GM21737 (cell line): ENCODE measurements around the gene LEMD2.

Source experiments
- ATAC-seq: cut with Tn5 transposase; IDR thresholded peaks from one replicate; pipeline ENCODE4 v1.9.1; 2021; ENCODE audit warnings: mild to moderate bottlenecking, moderate library complexity; ENCODE audit not compliant: unreplicated experiment

The LEMD2 gene

DNA sequence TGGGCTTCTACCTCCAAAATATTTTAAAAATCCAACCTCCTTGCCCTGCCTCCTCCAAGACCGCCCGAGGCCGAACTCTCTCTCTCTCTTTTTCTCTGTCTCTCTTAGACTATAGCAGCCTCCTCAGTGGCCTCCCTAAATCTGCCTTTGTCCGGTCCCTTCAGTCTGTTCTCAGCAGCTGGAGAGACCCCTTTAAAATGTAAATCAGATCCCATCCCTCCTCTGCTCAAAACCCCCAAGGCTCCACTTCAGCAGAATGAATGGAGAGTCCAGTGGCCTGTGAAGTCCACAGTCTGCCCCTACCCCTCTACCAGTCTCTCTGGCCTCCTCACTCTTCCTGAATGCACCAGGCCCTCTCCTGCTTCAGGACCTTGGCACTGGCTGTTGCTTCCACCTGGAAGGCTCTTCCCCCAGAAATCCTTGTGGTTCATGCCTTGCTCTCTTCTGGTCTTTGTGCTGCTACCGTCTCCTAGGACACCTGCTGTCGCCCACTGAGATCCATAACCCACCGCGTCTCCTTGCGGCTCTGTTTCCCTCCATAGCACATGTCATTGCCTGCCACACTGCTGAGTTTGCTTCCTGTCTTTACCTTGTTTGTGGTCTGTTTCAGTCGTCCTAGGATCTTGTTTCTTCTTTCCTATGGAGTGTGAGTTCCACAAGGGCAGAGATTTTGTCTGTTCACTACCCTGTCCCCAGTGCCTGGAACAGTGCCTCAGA lies 8.9 kb upstream of the LEMD2 start:
- no peak for ATAC-seq

DNA sequence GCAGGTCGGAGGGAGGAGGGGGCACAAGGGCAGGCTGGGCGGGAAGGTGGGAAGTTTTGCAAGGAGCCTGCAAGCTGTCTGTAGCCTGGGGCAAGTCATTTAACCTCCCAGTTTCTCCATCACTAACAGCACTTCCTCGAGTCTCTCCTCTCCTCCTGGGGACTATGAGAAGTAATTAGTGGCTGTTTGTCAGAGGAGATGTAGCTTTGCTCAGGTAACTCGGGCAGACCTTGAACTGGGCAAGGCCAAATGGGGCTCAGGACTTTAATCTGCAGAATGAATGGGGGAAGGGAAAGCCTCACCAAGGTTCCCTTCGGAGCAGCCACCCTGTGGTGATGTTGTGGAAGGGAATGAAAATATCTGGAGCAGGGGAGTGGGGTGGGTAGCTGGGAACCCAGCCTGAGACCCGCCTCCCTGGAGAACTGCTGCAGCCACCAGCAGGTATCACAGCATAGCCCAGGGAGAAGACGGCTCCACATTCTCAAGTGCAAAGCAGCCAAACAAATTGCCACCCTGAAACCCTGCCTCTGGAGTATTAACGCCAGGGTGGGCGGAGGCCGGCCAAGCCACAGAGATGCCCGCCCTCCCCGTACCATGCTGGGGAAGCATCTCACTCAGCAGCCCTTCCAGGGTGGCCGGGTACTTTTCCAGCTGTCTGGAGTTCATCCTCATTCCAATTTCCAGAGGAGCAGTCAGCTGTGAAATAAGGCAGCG lies 6.1 kb upstream of the LEMD2 start:
- ATAC-seq: no peak

DNA sequence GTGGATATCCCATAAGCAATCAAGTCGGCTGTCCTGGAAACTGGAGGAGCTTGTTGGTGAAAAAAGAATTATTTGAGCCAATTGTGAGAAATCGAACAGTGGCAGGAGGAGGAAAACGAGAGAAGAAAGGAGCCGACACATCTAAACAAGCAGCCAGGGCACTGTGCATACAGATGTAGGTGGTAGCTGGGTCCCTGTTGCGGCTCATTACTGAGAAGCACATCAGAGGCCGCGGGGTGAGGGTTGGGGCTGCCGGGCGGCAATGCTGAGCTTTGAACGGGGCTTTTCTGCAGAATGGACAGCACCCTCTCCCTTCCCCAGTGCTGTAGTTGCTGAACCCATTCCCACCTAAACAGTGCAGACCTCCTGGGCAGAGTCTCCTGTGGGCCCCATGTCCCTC lies 4.1 kb upstream of the LEMD2 start:
- ATAC-seq: no peak

- ATAC-seq: no peak
These were observed 2.7 kb upstream of the LEMD2 start for GRCh38 chr6:33791620-33792019.

GRCh38 chr6:33790910-33791309 lies 2.0 kb upstream of the LEMD2 start:
- no peak for ATAC-seq

GRCh38 chr6:33790379-33790778 lies 1.4 kb upstream of the LEMD2 start:
- no peak for ATAC-seq

GRCh38 chr6:33789550-33789895 lies 593 bp upstream of the LEMD2 start:
- ATAC-seq: no peak

GRCh38 chr6:33787954-33788693 lies 806 bp downstream of the LEMD2 start:
- peak; percentile 42 for ATAC-seq

- ATAC-seq: no peak
These were observed 1.5 kb downstream of the LEMD2 start for GRCh38 chr6:33787346-33787953.

GRCh38 chr6:33786736-33787135 lies 2.2 kb downstream of the LEMD2 start:
- no peak for ATAC-seq

DNA sequence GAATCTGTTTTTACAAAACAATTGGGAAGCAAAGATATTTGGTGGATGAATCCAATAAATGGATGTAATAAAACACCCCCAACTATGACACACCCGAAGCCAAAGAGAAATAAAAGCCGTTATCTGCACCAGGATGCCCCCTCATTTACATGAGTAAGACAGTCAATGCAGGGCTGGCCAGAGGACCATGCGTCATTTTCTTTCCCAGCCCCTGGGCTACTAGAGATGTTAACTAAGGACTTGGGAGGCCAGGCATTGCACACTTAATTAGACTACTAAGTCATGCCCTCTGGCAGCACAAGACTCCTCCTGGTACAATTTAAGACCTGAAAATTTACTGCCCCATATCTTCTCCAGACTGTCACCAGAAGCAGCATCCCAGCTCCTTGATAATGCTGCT lies 3.2 kb downstream of the LEMD2 start:
- ATAC-seq: no peak

- ATAC-seq: no peak
These were observed 4.1 kb downstream of the LEMD2 start for GRCh38 chr6:33784787-33785186.

DNA sequence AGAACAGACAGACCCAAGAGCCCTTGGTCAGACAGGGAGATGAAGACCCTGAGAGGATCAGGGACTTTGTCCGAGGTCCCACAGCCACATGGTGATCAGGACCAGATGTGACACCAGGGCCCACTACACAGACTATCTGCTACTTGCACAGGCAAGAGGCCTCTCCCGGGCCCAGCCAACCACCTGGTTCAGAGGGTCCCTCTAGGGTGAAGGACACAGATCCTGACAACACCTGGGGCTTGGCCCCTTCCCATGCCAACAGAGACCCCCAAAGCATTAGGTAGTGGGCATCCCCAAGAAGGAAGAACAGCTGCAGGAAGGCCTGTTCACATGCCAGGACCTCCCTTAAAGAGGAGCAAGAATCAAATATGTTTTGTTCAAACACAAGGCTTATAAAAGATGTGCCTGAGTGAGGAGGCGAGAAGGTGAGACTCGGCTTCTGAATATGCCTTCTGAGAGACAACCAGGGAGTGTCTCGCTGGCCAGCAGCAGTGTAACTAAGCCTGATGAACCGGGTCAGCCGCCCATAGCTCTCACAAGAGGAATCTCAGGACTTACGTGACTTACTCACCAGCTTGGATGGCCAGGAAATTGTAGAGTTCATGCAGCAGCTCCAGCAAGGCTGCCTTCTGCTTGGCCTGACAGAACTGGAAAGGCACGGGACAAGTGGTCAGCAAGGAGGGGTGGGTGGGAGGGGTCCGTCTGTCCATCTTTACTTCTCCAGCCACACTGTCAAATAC lies 5.0 kb downstream of the LEMD2 start:
- ATAC-seq: no peak

DNA sequence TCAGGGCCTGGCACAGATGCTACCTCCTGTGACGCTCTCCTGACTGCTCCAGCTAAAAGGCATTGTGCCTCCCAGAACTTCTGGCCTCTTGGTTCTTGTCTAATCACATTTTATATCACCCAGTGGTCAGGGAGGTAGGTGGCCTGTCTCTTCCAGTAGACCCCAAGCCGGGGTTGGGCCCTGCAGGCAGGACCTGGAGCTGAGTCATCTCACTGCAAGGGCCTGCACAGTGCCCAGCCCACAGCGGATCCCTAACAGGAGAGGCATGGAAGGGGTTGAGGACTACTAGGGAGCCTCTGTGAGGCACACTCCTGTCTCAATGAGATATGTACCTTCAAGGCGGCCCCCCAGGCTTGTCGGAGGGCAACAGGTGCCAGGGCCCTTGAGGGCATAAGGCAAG lies 6.4 kb downstream of the LEMD2 start:
- no peak for ATAC-seq

GRCh38 chr6:33781131-33781975 lies 7.6 kb downstream of the LEMD2 start:
- no peak for ATAC-seq

- no peak for ATAC-seq
These were observed 9.0 kb downstream of the LEMD2 start for GRCh38 chr6:33779895-33780294.

GRCh38 chr6:33779290-33779689 lies 9.6 kb downstream of the LEMD2 start:
- ATAC-seq: no peak

DNA sequence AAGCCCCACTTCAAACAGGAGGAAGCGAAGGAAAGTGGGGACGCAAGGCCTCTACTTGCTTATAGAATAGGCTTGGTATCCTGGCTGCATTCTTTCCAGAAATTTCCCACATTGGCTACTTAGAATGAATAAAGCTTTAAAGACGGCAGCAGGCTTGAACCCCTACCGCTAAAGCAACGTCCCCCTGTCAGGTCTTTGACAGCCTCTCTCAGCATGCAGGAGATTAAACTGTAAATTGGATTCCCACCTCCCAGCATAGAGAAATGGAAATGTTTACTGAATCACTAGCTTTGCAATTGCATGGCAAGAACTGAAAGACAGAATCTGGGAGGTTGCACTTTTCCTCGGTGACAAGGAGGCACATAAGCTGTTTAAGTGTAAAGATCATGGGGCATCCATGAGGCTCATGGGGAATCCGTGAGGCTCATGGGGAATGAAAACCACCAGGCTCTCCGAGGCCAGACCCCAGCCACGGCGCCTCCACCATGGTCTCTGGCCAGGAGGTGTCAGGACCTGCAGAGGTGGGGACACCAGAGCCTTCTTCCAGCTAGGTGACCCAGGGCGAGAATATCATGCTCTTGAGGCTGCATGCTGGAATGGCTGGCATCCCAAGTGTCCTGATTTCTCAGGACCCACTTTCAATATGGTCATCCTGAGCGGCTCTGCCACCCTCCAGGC lies 10.3 kb downstream of the LEMD2 start:
- no peak for ATAC-seq
